Fibroblast of lung (primary cell): ENCODE measurements around the gene MEF2A. TPM values are rescaled to one million over a fixed set of nuclear protein-coding genes. Genes with fewer than 3 reads are reported as not detected.

Experiments
- DNase-seq, 2 donors: peaks; one replicate each; pipeline versions ENCODE4 v3.0.0 to v3.0.0-alpha.2; 2010; ENCODE audit warnings: low read depth in 2 of 2
- H2AFZ ChIP-seq: 2 replicates; pipeline ENCODE4 v1.5.1; 2012; ENCODE audit warnings: low read length, control low read depth, inconsistent platforms
- H3K27ac ChIP-seq: 2 replicates; pipeline ENCODE4 v1.5.1; 2011; ENCODE audit warnings: low read length, control low read depth; ENCODE audit not compliant: insufficient read depth
- H3K27me3 ChIP-seq: 2 replicates; pipeline ENCODE4 v1.5.1; 2011; ENCODE audit warnings: mild to moderate bottlenecking, low read length; ENCODE audit not compliant: control insufficient read depth, insufficient read depth
- H3K36me3 ChIP-seq: 2 replicates; pipeline ENCODE4 v1.5.1; 2011; ENCODE audit warnings: low read length; ENCODE audit not compliant: control insufficient read depth, insufficient read depth
- H3K4me1 ChIP-seq: 2 replicates; pipeline ENCODE4 v1.5.1; 2011; ENCODE audit warnings: low read length; ENCODE audit not compliant: control insufficient read depth, insufficient read depth; ENCODE audit errors: extremely low read depth
- H3K4me2 ChIP-seq: 2 replicates; pipeline ENCODE4 v1.5.1; 2011; ENCODE audit warnings: low read length, control low read depth; ENCODE audit not compliant: insufficient read depth; ENCODE audit errors: extremely low read depth
- H3K4me3 ChIP-seq, 4 experiments: fragments of 200-600 bp in 1 of 4; sonication (generic) in 1 of 4; replicated peaks in 1 of 4; 2 replicates each; pipeline ENCODE4 v1.5.1; 2011 to 2016; ENCODE audit warnings: low read length in 4 of 4, low read depth in 3 of 4, mild to moderate bottlenecking in 3 of 4, control low read depth in 2 of 4, inconsistent platforms in 1 of 4, mixed read lengths in 1 of 4; ENCODE audit not compliant: insufficient read depth in 1 of 4; ENCODE audit errors: control extremely low read depth in 1 of 4
- H3K79me2 ChIP-seq: 2 replicates; pipeline ENCODE4 v1.5.1; 2012; ENCODE audit warnings: mild to moderate bottlenecking, low read length, inconsistent platforms; ENCODE audit not compliant: control insufficient read depth, insufficient read depth
- H3K9ac ChIP-seq: 2 replicates; pipeline ENCODE4 v1.5.1; 2011; ENCODE audit warnings: mild to moderate bottlenecking, low read length, control low read depth; ENCODE audit not compliant: insufficient read depth
- H3K9me3 ChIP-seq: 2 replicates; pipeline ENCODE4 v1.5.1; 2012; ENCODE audit warnings: low read depth, low read length; ENCODE audit not compliant: control insufficient read depth, insufficient read depth
- H4K20me1 ChIP-seq: 2 replicates; pipeline ENCODE4 v1.5.1; 2011; ENCODE audit warnings: low read length; ENCODE audit not compliant: control insufficient read depth, insufficient read depth; ENCODE audit errors: extremely low read depth
- CTCF ChIP-seq, 2 donors: IDR thresholded peaks in 1 of 2; conservative IDR thresholded peaks in 1 of 2; 1 replicate in 1 of 2; 2 replicates in 1 of 2; pipeline ENCODE4 v1.5.1; 2011 to 2012; ENCODE audit warnings: low read length in 2 of 2, control low read depth in 1 of 2, inconsistent platforms in 1 of 2, low read depth in 1 of 2, mild to moderate bottlenecking in 1 of 2
- EZH2 ChIP-seq: IDR thresholded peaks from 2 replicates; pipeline ENCODE4 v1.5.1; 2012; ENCODE audit warnings: low read length, control low read depth, mild to moderate bottlenecking; ENCODE audit errors: missing control alignments
- polyA plus RNA-seq, 2 donors: library from polyadenylated mRNA; depleted of rRNA in 1 of 2; stranded (reverse) in 1 of 2; unstranded in 1 of 2; fragments of >200 nt; gene quantifications; 2 replicates each; pipeline ENCODE4 v1.2.1, GENCODE V29; 2011 to 2012; ENCODE audit warnings: missing spikeins in 1 of 2
- total RNA-seq: library from RNA; depleted of rRNA; stranded (reverse); fragments of >200 nt; gene quantifications from 2 replicates; pipeline ENCODE4 v1.2.1, GENCODE V29; 2014

The MEF2A gene
- total and polyA plus RNA-seq, 2 donors (not counting 1 experiment from before 2014, with no cell fraction given): 24.6 to 40.4 TPM

- no peak for DNase-seq
These were observed 163.1 kb downstream of the MEF2A start for GRCh38 chr15:99728916-99729315.

GRCh38 chr15:99729327-99729726, 163.5 kb downstream of the MEF2A start:
- H3K27ac ChIP-seq: no peak overlapping the region
- H3K9me3 ChIP-seq: no peaks in the 10 kb centered on the region
- no peaks in the 10 kb centered on the region for H3K4me1 ChIP-seq
- H3K79me2 ChIP-seq: no peaks in the 10 kb centered on the region
- H4K20me1 ChIP-seq: no peaks in the 10 kb centered on the region
- no peak for DNase-seq
- no peak overlapping the region for H2AFZ ChIP-seq
- no peaks in the 10 kb centered on the region for H3K36me3 ChIP-seq
- no peak overlapping the region for H3K9ac ChIP-seq
- no peak overlapping the region for H3K4me3 ChIP-seq
- H3K4me2 ChIP-seq: no peak overlapping the region
- no peaks in the 10 kb centered on the region for H3K27me3 ChIP-seq
- TF ChIP-seq EZH2 (no peak), CTCF (conservative IDR thresholded peaks at IDR 0.05 in 1 of 2, IDR thresholded peaks at IDR 0.05 in 1 of 2; ENCODE audit: low read depth in 1 of 2, low read length in 2 of 2) (no peak)

More at GRCh38 chr15:99728916-99729315, 163.1 kb downstream of the MEF2A start:
- Histone ChIP-seq H2AFZ (no peak overlapping the region), H3K27me3 (no peaks in the 10 kb centered on the region), H3K4me1 (no peaks in the 10 kb centered on the region), H3K4me2 (no peak overlapping the region), H3K27ac (no peak overlapping the region), H3K36me3 (no peaks in the 10 kb centered on the region), H3K9me3 (no peaks in the 10 kb centered on the region), H3K9ac (no peak overlapping the region), H3K4me3 (no peak overlapping the region), H4K20me1 (no peaks in the 10 kb centered on the region), H3K79me2 (no peaks in the 10 kb centered on the region)
- TF ChIP-seq EZH2 (no peak), CTCF (conservative IDR thresholded peaks at IDR 0.05 in 1 of 2, IDR thresholded peaks at IDR 0.05 in 1 of 2; ENCODE audit: low read depth in 1 of 2, low read length in 2 of 2) (no peak)

GRCh38 chr15:99729920-99730319, 164.1 kb downstream of the MEF2A start:
- Histone ChIP-seq H3K4me3 (peak overlapping the region in 1 of 4 experiments; percentile 19), H3K79me2 (no peaks in the 10 kb centered on the region), H3K4me2 (peak overlapping the region; percentile 45), H3K9ac (no peak overlapping the region), H3K27me3 (no peaks in the 10 kb centered on the region), H3K36me3 (no peaks in the 10 kb centered on the region), H3K4me1 (no peaks in the 10 kb centered on the region), H2AFZ (no peak overlapping the region), H3K9me3 (no peaks in the 10 kb centered on the region), H4K20me1 (no peaks in the 10 kb centered on the region), H3K27ac (no peak overlapping the region)
- peak; percentile 41 to 80 for DNase-seq
- TF ChIP-seq CTCF (conservative IDR thresholded peaks at IDR 0.05 in 1 of 2, IDR thresholded peaks at IDR 0.05 in 1 of 2; ENCODE audit: low read depth in 1 of 2, low read length in 2 of 2) (peak; percentile 48 to 68), EZH2 (no peak)
